HCT116 (cell line): Measurements from ENCODE around the gene EPG5. TPM values are rescaled to one million over a fixed set of nuclear protein-coding genes. Genes with fewer than 3 reads are reported as not detected.

Experiments
- ATAC-seq: fragments of 200-7000 bp; cut with Tn5 transposase; 2 replicates; pipeline ENCODE4 v1.9.1; 2020; ENCODE audit warnings: mild to moderate bottlenecking, moderate library complexity
- BruUV-seq: library from RNA; stranded (reverse); fragments of 400-500 nt; replicated peaks from 2 replicates; lab custom pipeline; 2021; lab: Mats Ljungman, UMichigan
- CTCF ChIA-PET: fragments of 300-600 bp; sonication (Branson Sonifier 250); formaldehyde crosslinking; loops from one replicate; lab custom pipeline; 2021; ENCODE audit warnings: antibody characterized with exemption; lab: Charles Lee
- POLR2A ChIA-PET: fragments of 300-600, 350-600 bp; sonication (Branson Sonifier 250); formaldehyde crosslinking; loops from one replicate; lab custom pipeline; 2021; ENCODE audit warnings: antibody characterized with exemption; lab: Charles Lee
- RAD21 ChIA-PET, 2 experiments: fragments of 300-600 bp; sonication (Branson Sonifier 250); formaldehyde crosslinking; loops; one replicate each; lab custom pipeline; 2023; ENCODE audit warnings: low total read pairs in 2 of 2; ENCODE audit not compliant: uncharacterized antibody in 2 of 2, unreplicated experiment in 2 of 2, low non-redundant PET in 1 of 2; lab: Charles Lee
- DNase-seq: peaks from one replicate; pipeline ENCODE4 v3.0.0-alpha.2; 2010; ENCODE audit warnings: low read depth, low spot score
- H2AFZ ChIP-seq: fragments of 200-600 bp; shearing (Covaris generic), sonication (generic); 2 replicates; pipeline ENCODE4 v1.6.1; 2017; ENCODE audit warnings: low read depth, mixed run types, mixed read lengths, antibody characterized with exemption, low read length; ENCODE audit not compliant: poor library complexity, severe bottlenecking
- H3K27ac ChIP-seq: 2 replicates; pipeline ENCODE4 v1.5.1; 2012; ENCODE audit warnings: low read depth, low read length
- H3K27me3 ChIP-seq: fragments of 200-600 bp; sonication (generic); 2 replicates; pipeline ENCODE4 v1.6.1; 2016; ENCODE audit warnings: mixed run types, low read length, mixed read lengths; ENCODE audit not compliant: insufficient read depth
- H3K36me3 ChIP-seq, 2 experiments: fragments of 200-500 bp in 1 of 2; fragments of 200-600 bp in 1 of 2; sonication (Bioruptor generic) in 1 of 2; sonication (generic) in 1 of 2; 2 replicates each; pipeline versions ENCODE4 v1.5.1 to v1.6.1; 2014 to 2016; ENCODE audit warnings: low read length in 2 of 2, inconsistent platforms in 1 of 2, mixed read lengths in 1 of 2, mixed run types in 1 of 2; ENCODE audit not compliant: insufficient read depth in 2 of 2, control insufficient read depth in 1 of 2
- H3K4me1 ChIP-seq, 2 experiments: fragments of 200-600 bp in 1 of 2; sonication (generic) in 1 of 2; 2 replicates each; pipeline versions ENCODE4 v1.5.1 to v1.6.1; 2012 to 2017; ENCODE audit warnings: low read length in 2 of 2, inconsistent platforms in 1 of 2, mild to moderate bottlenecking in 1 of 2, mixed read lengths in 1 of 2, mixed run types in 1 of 2, moderate library complexity in 1 of 2; ENCODE audit not compliant: insufficient read depth in 2 of 2, control insufficient read depth in 1 of 2
- H3K4me2 ChIP-seq: fragments of 200-600 bp; sonication (generic); 2 replicates; pipeline ENCODE4 v1.6.1; 2017; ENCODE audit warnings: mixed run types, low read length, mixed read lengths
- H3K4me3 ChIP-seq, 2 experiments: fragments of 200-600 bp in 1 of 2; sonication (generic) in 1 of 2; replicated peaks in 1 of 2; 2 replicates each; pipeline ENCODE4 v1.5.1; 2011 to 2016; ENCODE audit warnings: low read length in 2 of 2, control low read depth in 1 of 2, low read depth in 1 of 2, mild to moderate bottlenecking in 1 of 2, mixed read lengths in 1 of 2, mixed run types in 1 of 2
- H3K79me2 ChIP-seq: fragments of 200-600 bp; sonication (generic); 2 replicates; pipeline ENCODE4 v1.6.1; 2017; ENCODE audit warnings: mild to moderate bottlenecking, mixed run types, low read length, moderate library complexity, mixed read lengths; ENCODE audit not compliant: insufficient read depth
- H3K9ac ChIP-seq: fragments of 200-600 bp; sonication (generic); 2 replicates; pipeline ENCODE4 v1.6.1; 2016; ENCODE audit warnings: low read length, mixed read lengths
- H3K9me2 ChIP-seq: fragments of 200-600 bp; sonication (generic), shearing (Covaris generic); 2 replicates; pipeline ENCODE4 v1.6.1; 2017; ENCODE audit warnings: mixed run types, mild to moderate bottlenecking, moderate library complexity; ENCODE audit not compliant: insufficient read depth
- H3K9me3 ChIP-seq, 2 experiments: fragments of 200-500 bp in 1 of 2; fragments of 200-600 bp in 1 of 2; sonication (Bioruptor generic) in 1 of 2; sonication (generic) in 1 of 2; 2 replicates each; pipeline ENCODE4 v1.6.1; 2014 to 2017; ENCODE audit warnings: low read length in 2 of 2, mixed read lengths in 2 of 2, inconsistent platforms in 1 of 2, low read depth in 1 of 2, mild to moderate bottlenecking in 1 of 2, mixed run types in 1 of 2, moderate library complexity in 1 of 2; ENCODE audit not compliant: control insufficient read depth in 1 of 2, insufficient read depth in 1 of 2
- H4K20me1 ChIP-seq: fragments of 200-600 bp; sonication (generic), shearing (Covaris generic); 2 replicates; pipeline ENCODE4 v1.6.1; 2017; ENCODE audit warnings: mixed run types, mild to moderate bottlenecking, moderate library complexity; ENCODE audit not compliant: insufficient read depth
- CTCF ChIP-seq, 3 experiments: fragments of 200-600 bp in 1 of 3; sonication (generic) in 1 of 3; IDR thresholded peaks in 2 of 3; conservative IDR thresholded peaks in 1 of 3; 2 replicates each; pipeline ENCODE4 v1.5.1; 2012 to 2017; ENCODE audit warnings: low read depth in 2 of 3, low read length in 2 of 3, antibody characterized with exemption in 1 of 3, borderline replicate concordance in 1 of 3, control low read depth in 1 of 3, mild to moderate bottlenecking in 1 of 3, mixed read lengths in 1 of 3, mixed run types in 1 of 3, moderate library complexity in 1 of 3; ENCODE audit not compliant: insufficient read depth in 1 of 3
- EGR1 ChIP-seq: IDR thresholded peaks from 2 replicates; pipeline ENCODE4 v1.6.1; 2012; ENCODE audit warnings: low read depth
- EZH2phosphoT487 ChIP-seq: fragments of 200-600 bp; IDR thresholded peaks from 2 replicates; pipeline ENCODE4 v1.6.1; 2018; ENCODE audit warnings: antibody characterized with exemption, borderline replicate concordance
- intact Hi-C: fragments of 100-400 bp; cut with micrococcal nuclease; formaldehyde crosslinking; loops from 2 replicates; pipeline ENCODE4 v1.10.0; 2022
- total RNA-seq: library from RNA; stranded (reverse); gene quantifications from one replicate; pipeline ENCODE4 v1.2.1, GENCODE V29; 2021; ENCODE audit not compliant: unreplicated experiment
- TF ChIP-seq, protein P1 (sequence below): IDR thresholded peaks from 2 replicates; pipeline ENCODE4 v1.6.1; 2012; ENCODE audit warnings: low read depth

Gene EPG5
- total RNA-seq, 1 experiment from 2014 or later, result 12.9 TPM

GRCh38 chr18:45920367-45920766, 46.8 kb downstream of the EPG5 start:
- H3K27ac ChIP-seq, result no peak overlapping the region
- no TSS peak for BruUV-seq
- no peak overlapping the region for H3K4me3 ChIP-seq
- H3K9ac ChIP-seq, result no peak overlapping the region
- H3K4me1 ChIP-seq, result peaks cover 0 to 4% of the 10 kb centered on the region in 2 experiments; a peak in 1 of 4 replicates
- DNase-seq, result no peak
- ChIA-PET POLR2A (no interaction called here), RAD21 (no interaction called here), CTCF (no interaction called here)
- H3K36me3 ChIP-seq, result peaks cover 2 to 9% of the 10 kb centered on the region in 2 experiments; a peak in 2 of 4 replicates
- intact Hi-C loops, result no loop called here
- no peaks in the 10 kb centered on the region for H3K27me3 ChIP-seq
- no peak overlapping the region for H3K4me2 ChIP-seq
- H3K9me3 ChIP-seq, result no peaks in the 10 kb centered on the region
- TF ChIP-seq, protein P1, sequence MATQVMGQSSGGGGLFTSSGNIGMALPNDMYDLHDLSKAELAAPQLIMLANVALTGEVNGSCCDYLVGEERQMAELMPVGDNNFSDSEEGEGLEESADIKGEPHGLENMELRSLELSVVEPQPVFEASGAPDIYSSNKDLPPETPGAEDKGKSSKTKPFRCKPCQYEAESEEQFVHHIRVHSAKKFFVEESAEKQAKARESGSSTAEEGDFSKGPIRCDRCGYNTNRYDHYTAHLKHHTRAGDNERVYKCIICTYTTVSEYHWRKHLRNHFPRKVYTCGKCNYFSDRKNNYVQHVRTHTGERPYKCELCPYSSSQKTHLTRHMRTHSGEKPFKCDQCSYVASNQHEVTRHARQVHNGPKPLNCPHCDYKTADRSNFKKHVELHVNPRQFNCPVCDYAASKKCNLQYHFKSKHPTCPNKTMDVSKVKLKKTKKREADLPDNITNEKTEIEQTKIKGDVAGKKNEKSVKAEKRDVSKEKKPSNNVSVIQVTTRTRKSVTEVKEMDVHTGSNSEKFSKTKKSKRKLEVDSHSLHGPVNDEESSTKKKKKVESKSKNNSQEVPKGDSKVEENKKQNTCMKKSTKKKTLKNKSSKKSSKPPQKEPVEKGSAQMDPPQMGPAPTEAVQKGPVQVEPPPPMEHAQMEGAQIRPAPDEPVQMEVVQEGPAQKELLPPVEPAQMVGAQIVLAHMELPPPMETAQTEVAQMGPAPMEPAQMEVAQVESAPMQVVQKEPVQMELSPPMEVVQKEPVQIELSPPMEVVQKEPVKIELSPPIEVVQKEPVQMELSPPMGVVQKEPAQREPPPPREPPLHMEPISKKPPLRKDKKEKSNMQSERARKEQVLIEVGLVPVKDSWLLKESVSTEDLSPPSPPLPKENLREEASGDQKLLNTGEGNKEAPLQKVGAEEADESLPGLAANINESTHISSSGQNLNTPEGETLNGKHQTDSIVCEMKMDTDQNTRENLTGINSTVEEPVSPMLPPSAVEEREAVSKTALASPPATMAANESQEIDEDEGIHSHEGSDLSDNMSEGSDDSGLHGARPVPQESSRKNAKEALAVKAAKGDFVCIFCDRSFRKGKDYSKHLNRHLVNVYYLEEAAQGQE, result no peak
- TF ChIP-seq, all 23 proteins: peak for 0
- Histone ChIP-seq H3K9me2 (no peaks in the 10 kb centered on the region), H2AFZ (no peak overlapping the region), H3K79me2 (no peaks in the 10 kb centered on the region), H4K20me1 (no peaks in the 10 kb centered on the region)
- ATAC-seq, result no peak

DNA sequence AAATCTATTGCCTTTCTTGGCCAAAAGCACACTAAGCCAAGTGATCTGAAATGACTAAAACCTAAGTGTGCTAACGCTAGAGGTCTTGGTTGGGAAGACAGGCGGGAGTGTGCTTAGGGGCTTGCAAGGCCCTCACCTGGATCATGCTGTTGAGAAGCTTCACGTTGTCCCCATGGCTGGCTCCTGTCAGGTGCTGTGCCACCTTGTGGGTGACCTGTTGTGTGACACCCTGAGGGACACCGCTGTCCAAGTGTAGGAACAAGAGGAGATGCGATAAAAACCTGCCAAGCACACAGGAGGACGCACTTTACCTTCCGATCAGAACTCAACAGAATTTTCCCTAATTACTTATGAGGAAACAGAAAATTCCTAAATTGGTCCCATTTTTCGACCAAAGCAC, 50.8 kb downstream of the EPG5 start:
- Histone ChIP-seq H2AFZ (no peak overlapping the region), H3K4me2 (no peak overlapping the region), H4K20me1 (no peaks in the 10 kb centered on the region), H3K4me3 (no peak overlapping the region), H3K36me3 (peaks cover 6 to 7% of the 10 kb centered on the region in 2 experiments; a peak in 2 of 4 replicates), H3K9me2 (no peaks in the 10 kb centered on the region), H3K4me1 (peaks cover 0 to 4% of the 10 kb centered on the region in 2 experiments; a peak in 1 of 4 replicates), H3K9me3 (no peaks in the 10 kb centered on the region), H3K27ac (no peak overlapping the region), H3K79me2 (no peaks in the 10 kb centered on the region), H3K27me3 (no peaks in the 10 kb centered on the region), H3K9ac (no peak overlapping the region)
- ChIA-PET POLR2A (no interaction called here), RAD21 (no interaction called here), CTCF (interaction anchor here (0.7 to 1.4 kb wide), 4 partner anchors 15 to 250 kb away, joined by 3 to 6 read pairs (median 3); no protein-coding TSS in a partner anchor)
- intact Hi-C loops, result loop anchor here (1.0 kb wide), 1 partner anchor 251 kb away; no protein-coding TSS in a partner anchor
- ATAC-seq, result peak; percentile 85
- no peak for DNase-seq
- BruUV-seq, result no TSS peak
- TF ChIP-seq, protein P1, result no peak
- TF ChIP-seq CTCF (IDR thresholded peaks at IDR 0.05 in 2 of 3, conservative IDR thresholded peaks at IDR 0.05 in 1 of 3; ENCODE audit: borderline replicate concordance in 1 of 3, insufficient read depth in 1 of 3, low read depth in 2 of 3, low read length in 2 of 3) (peak; percentile 22 to 56 (median 53); a peak in 5 of 6 replicates), EGR1 (no peak), EZH2phosphoT487 (no peak)
